GM12878 (cell line): ENCODE measurements around the gene FAM171A1. TPM values are rescaled to one million over a fixed set of nuclear protein-coding genes. Genes with fewer than 3 reads are reported as not detected.
"Not testable (repeated sequence)": the region's sequence is repeated elsewhere in the genome, so short reads cannot be mapped to it uniquely, and the experiment has no call there.

ENCODE experiments used
- ATAC-seq: fragments of 200-7000 bp; cut with Tn5 transposase; 3 replicates; pipeline ENCODE4 v1.9.1; 2020; ENCODE audit warnings: mild to moderate bottlenecking, moderate library complexity
- BruUV-seq: library from RNA; stranded (reverse); fragments of 400-500 nt; replicated peaks from 2 replicates; lab custom pipeline; 2021; lab: Mats Ljungman, UMichigan
- CTCF ChIA-PET: fragments of 300-600 bp; sonication (Branson Sonifier 250); formaldehyde crosslinking; extraction: SDS; loops from one replicate; lab custom pipeline; 2021; ENCODE audit warnings: inconsistent platforms; lab: Yijun Ruan, JAX
- POLR2A ChIA-PET: fragments of 350-600 bp; formaldehyde crosslinking; extraction: SDS; loops from one replicate; lab custom pipeline; 2021; ENCODE audit warnings: inconsistent platforms; lab: Charles Lee
- RAD21 ChIA-PET: fragments of 300-600 bp; sonication (Branson Sonifier 250); formaldehyde crosslinking; loops from one replicate; lab custom pipeline; 2023; ENCODE audit warnings: antibody characterized with exemption; ENCODE audit not compliant: unreplicated experiment; lab: Charles Lee
- SMC1A ChIA-PET: fragments of 300-600 bp; sonication (Branson Sonifier 250); formaldehyde crosslinking; loops from one replicate; lab custom pipeline; 2023; ENCODE audit not compliant: unreplicated experiment, uncharacterized antibody; lab: Charles Lee
- DNase-seq: peaks from one replicate; pipeline ENCODE4 v3.0.0-alpha.2; 2011; ENCODE audit warnings: low read depth, low spot score
- FAIRE-seq: peaks from 3 replicates; lab custom pipeline; 2011; peaks lifted over from hg19 to GRCh38; lab: Jason Lieb, UNC
- H2AFZ ChIP-seq: 2 replicates; pipeline ENCODE4 v1.6.0; 2011; ENCODE audit warnings: low read depth, low read length, control low read depth; ENCODE audit not compliant: control insufficient read depth
- H3K27ac ChIP-seq: 2 replicates; pipeline ENCODE4 v1.5.1; 2011; ENCODE audit warnings: control low read depth; ENCODE audit not compliant: control insufficient read depth, insufficient read depth
- H3K27me3 ChIP-seq, 2 experiments: replicated peaks in 1 of 2; 2 replicates each; pipeline versions ENCODE4 v1.6.0 to v1.6.1; 2011; ENCODE audit warnings: low read length in 1 of 2; ENCODE audit not compliant: control insufficient read depth in 2 of 2, insufficient read depth in 2 of 2
- H3K36me3 ChIP-seq, 2 experiments: 2 replicates each; pipeline ENCODE4 v1.5.1; 2011; ENCODE audit warnings: low read length in 1 of 2; ENCODE audit not compliant: control insufficient read depth in 2 of 2, insufficient read depth in 2 of 2
- H3K4me1 ChIP-seq: 2 replicates; pipeline ENCODE4 v1.6.1; 2011; ENCODE audit warnings: mild to moderate bottlenecking, low read length, moderate library complexity, mixed read lengths; ENCODE audit not compliant: control insufficient read depth, insufficient read depth
- H3K4me2 ChIP-seq: 2 replicates; pipeline ENCODE4 v1.6.0; 2011; ENCODE audit warnings: control low read depth; ENCODE audit not compliant: control insufficient read depth, insufficient read depth
- H3K4me3 ChIP-seq: fragments of 200-600 bp; sonication (generic); 2 replicates; pipeline ENCODE4 v1.5.1; 2016
- H3K79me2 ChIP-seq: 2 replicates; pipeline ENCODE4 v1.6.0; 2011; ENCODE audit warnings: low read length; ENCODE audit not compliant: control insufficient read depth, insufficient read depth
- H3K9ac ChIP-seq: 2 replicates; pipeline ENCODE4 v1.8.0; 2011; ENCODE audit warnings: low read length, control low read depth, mixed read lengths; ENCODE audit not compliant: control insufficient read depth, insufficient read depth
- H3K9me3 ChIP-seq: replicated peaks from 3 replicates; pipeline ENCODE4 v1.5.1; 2011; ENCODE audit warnings: mild to moderate bottlenecking, low read length; ENCODE audit not compliant: control insufficient read depth, insufficient read depth
- H4K20me1 ChIP-seq: 2 replicates; pipeline ENCODE4 v1.6.0; 2011; ENCODE audit not compliant: control insufficient read depth, insufficient read depth
- BCL11A ChIP-seq: IDR thresholded peaks from 2 replicates; pipeline ENCODE4 v1.6.1; 2011; ENCODE audit warnings: low read depth, low read length
- GABPA ChIP-seq: IDR thresholded peaks from 2 replicates; pipeline ENCODE4 v1.6.1; 2014; ENCODE audit warnings: antibody characterized with exemption, low read depth, mild to moderate bottlenecking, inconsistent platforms
- JUND ChIP-seq: IDR thresholded peaks from 2 replicates; pipeline ENCODE4 v1.6.1; 2012; ENCODE audit warnings: low read depth, mild to moderate bottlenecking, low read length, improper control_type of control experiment, moderate library complexity
- KDM1A ChIP-seq: fragments of 200-600 bp; sonication (generic); IDR thresholded peaks from 2 replicates; pipeline ENCODE4 v1.6.1; 2016; ENCODE audit warnings: borderline replicate concordance
- LARP7 ChIP-seq: fragments of 450-650 bp; IDR thresholded peaks from 2 replicates; pipeline ENCODE4 v1.6.1; 2017; ENCODE audit warnings: mild to moderate bottlenecking
- MTA2 ChIP-seq: fragments of 450-650 bp; IDR thresholded peaks from 2 replicates; pipeline ENCODE4 v1.6.1; 2016; ENCODE audit warnings: low read depth, mild to moderate bottlenecking, moderate library complexity
- PML ChIP-seq: IDR thresholded peaks from 2 replicates; pipeline ENCODE4 v1.6.1; 2012; ENCODE audit warnings: low read length, inconsistent platforms
- POU2F2 ChIP-seq: IDR thresholded peaks from 3 replicates; pipeline ENCODE4 v1.6.1; 2011; ENCODE audit warnings: low read depth, mild to moderate bottlenecking, low read length, borderline replicate concordance
- WGBS: methylation state at CpG from one replicate; pipeline ENCODE4 v1.1.6; 2016; ENCODE audit warnings: low lambda C conversion rate; ENCODE audit not compliant: insufficient replicate concordance, insufficient coverage; ENCODE audit errors: missing lambda C conversion rate; 5-methylcytosine and 5-hydroxymethylcytosine counted together
- in situ Hi-C: fragments of 300-500 bp; cut with MboI; formaldehyde crosslinking; loops from 9 replicates; pipeline ENCODE4 v1.14.3; 2018; ENCODE audit warnings: mixed read lengths
- intact Hi-C: fragments of 100-400 bp; cut with micrococcal nuclease; formaldehyde crosslinking; loops from one replicate; pipeline ENCODE4 v1.14.2; 2022; ENCODE audit not compliant: unreplicated experiment
- polyA plus RNA-seq, 11 experiments: library from polyadenylated mRNA; depleted of rRNA in 4 of 11; unstranded in 6 of 11; stranded (reverse) in 5 of 11; fragments of >200 nt; fragmentation: Nextera tagmentation in 4 of 11; fragmentation: Illumina TruSeq in 1 of 11; extraction: Ambion mirVana in 4 of 11; extraction: Trizol in 1 of 11; gene quantifications; 1 replicate in 1 of 11; 2 replicates in 10 of 11; pipeline versions ENCODE4 v1.2.1 to v1.2.3, GENCODE V29; 2011 to 2016; ENCODE audit warnings: inconsistent platforms in 2 of 11, missing spikeins in 2 of 11, low read depth in 1 of 11
- total RNA-seq, 4 experiments: library from RNA; depleted of rRNA in 3 of 4; stranded (reverse); fragments of >200 nt in 3 of 4; fragmentation: Illumina TruSeq in 1 of 4; extraction: Trizol in 1 of 4; gene quantifications; 2 replicates each; pipeline versions ENCODE4 v1.2.1 to v1.2.3, GENCODE V29; 2013 to 2021
- TF ChIP-seq, protein P1 (sequence below): fragments of 450-650 bp; IDR thresholded peaks from 2 replicates; pipeline ENCODE4 v1.6.1; 2017; ENCODE audit warnings: mild to moderate bottlenecking, low read depth, inconsistent platforms; ENCODE audit not compliant: poor library complexity, severe bottlenecking
- TF ChIP-seq, protein P2 (sequence below): IDR thresholded peaks from 2 replicates; pipeline ENCODE4 v1.6.1; 2012; ENCODE audit warnings: low read length, inconsistent platforms

Gene FAM171A1
- total and polyA plus RNA-seq, 10 of the 15 experiments (the other 5 are each of a cell fraction or from before 2014, with no cell fraction given) = 0.05 to 0.28 (median 0.10) TPM; not detected in 1

DNA sequence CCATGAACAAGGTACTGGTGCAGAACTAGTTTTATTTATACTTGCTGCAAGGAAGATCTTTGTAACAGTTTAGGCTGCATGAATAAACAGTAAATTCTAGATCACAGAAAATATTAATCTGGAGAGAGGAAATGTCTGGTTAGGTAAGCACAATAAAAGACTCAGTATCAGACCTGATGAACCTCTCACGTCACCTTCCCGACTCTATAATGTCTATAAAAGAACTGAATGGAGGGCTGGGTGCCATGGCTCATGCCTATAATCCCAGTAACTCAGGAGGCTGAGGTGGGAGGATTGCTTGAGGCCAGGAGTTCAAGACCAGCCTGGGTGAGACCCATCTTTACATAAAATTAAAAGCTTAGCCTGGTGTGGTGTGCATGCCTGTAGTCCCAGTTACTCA lies 65.9 kb downstream of the FAM171A1 start:
- intact Hi-C loops = no loop called here
- FAIRE-seq (no peak), DNase-seq (no peak), ATAC-seq (no peak)
- Histone ChIP-seq H3K9ac (no peak overlapping the region), H3K4me2 (no peak overlapping the region), H3K27me3 (peaks cover 0 to 2% of the 10 kb centered on the region in 2 experiments; a peak in 2 of 4 replicates), H3K4me3 (no peak overlapping the region), H3K4me1 (no peaks in the 10 kb centered on the region), H2AFZ (no peak overlapping the region), H3K79me2 (no peaks in the 10 kb centered on the region), H3K9me3 (no peaks in the 10 kb centered on the region), H3K36me3 (no peaks in the 10 kb centered on the region), H4K20me1 (no peaks in the 10 kb centered on the region), H3K27ac (no peak overlapping the region)
- in situ Hi-C loops = no loop called here
- ChIA-PET SMC1A (no interaction called here), POLR2A (no interaction called here), RAD21 (no interaction called here), CTCF (no interaction called here)
- TF ChIP-seq MTA2 = no peak
- TF ChIP-seq POU2F2 = no peak
- no peak for TF ChIP-seq JUND
- TF ChIP-seq, protein P1, sequence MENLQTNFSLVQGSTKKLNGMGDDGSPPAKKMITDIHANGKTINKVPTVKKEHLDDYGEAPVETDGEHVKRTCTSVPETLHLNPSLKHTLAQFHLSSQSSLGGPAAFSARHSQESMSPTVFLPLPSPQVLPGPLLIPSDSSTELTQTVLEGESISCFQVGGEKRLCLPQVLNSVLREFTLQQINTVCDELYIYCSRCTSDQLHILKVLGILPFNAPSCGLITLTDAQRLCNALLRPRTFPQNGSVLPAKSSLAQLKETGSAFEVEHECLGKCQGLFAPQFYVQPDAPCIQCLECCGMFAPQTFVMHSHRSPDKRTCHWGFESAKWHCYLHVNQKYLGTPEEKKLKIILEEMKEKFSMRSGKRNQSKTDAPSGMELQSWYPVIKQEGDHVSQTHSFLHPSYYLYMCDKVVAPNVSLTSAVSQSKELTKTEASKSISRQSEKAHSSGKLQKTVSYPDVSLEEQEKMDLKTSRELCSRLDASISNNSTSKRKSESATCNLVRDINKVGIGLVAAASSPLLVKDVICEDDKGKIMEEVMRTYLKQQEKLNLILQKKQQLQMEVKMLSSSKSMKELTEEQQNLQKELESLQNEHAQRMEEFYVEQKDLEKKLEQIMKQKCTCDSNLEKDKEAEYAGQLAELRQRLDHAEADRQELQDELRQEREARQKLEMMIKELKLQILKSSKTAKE = no peak
- no peak for TF ChIP-seq LARP7
- TF ChIP-seq PML = no peak
- no peak for TF ChIP-seq BCL11A
- no peak for TF ChIP-seq KDM1A
- TF ChIP-seq GABPA = no peak
- TF ChIP-seq, protein P2, sequence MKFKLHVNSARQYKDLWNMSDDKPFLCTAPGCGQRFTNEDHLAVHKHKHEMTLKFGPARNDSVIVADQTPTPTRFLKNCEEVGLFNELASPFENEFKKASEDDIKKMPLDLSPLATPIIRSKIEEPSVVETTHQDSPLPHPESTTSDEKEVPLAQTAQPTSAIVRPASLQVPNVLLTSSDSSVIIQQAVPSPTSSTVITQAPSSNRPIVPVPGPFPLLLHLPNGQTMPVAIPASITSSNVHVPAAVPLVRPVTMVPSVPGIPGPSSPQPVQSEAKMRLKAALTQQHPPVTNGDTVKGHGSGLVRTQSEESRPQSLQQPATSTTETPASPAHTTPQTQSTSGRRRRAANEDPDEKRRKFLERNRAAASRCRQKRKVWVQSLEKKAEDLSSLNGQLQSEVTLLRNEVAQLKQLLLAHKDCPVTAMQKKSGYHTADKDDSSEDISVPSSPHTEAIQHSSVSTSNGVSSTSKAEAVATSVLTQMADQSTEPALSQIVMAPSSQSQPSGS = no peak
- BruUV-seq = no TSS peak
- 14% methylated on average over 2 of the region's 2 CpGs for WGBS

DNA sequence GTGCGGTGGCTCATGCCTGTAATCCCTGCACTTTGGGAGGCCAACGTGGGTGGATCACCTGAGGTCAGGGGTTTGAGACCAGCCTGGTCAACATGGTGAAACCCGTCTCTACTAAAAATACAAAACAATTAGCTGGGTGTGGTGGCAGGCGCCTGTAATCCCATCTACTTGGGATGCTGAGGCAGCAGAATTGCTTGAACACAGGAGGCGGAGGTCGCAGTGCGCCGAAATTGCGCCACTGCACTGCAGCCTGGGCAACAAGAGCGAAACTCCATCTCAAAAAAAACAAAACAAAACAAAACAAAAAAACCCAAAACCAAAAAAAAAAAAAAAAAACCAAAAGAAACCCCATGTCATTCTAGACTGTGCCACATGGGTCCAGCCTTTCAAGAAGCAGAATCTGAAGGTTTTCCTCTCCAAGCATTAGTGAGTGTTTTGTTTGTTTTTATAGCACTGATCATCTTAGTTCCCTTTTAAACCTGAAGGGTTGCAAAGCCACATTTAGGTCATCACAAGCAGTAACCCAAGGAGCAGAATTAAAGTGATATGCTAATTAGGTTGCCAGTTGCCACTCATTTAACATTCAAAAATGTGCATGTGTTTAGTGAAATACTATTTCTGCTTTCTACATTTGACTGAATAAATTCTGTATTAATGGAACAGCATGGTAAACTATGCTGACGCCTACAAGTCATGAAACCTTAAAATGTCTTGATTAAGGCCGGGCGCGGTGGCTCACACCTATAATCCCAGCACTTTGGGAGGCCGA lies 68.7 kb downstream of the FAM171A1 start:
- DNase-seq, BruUV-seq, H3K9ac ChIP-seq, H3K27ac ChIP-seq, FAIRE-seq, SMC1A ChIA-PET, H4K20me1 ChIP-seq, ATAC-seq, intact Hi-C loops, H3K4me2 ChIP-seq, CTCF ChIA-PET, H2AFZ ChIP-seq, H3K36me3 ChIP-seq, POLR2A ChIA-PET, H3K27me3 ChIP-seq, H3K79me2 ChIP-seq, in situ Hi-C loops, H3K4me1 ChIP-seq, H3K4me3 ChIP-seq, H3K9me3 ChIP-seq: not testable (repeated sequence)
- RAD21 ChIA-PET = interaction anchor here (0.7 kb wide), 1 partner anchor 23 kb away, joined by 4 read pairs; no protein-coding TSS in a partner anchor
- WGBS = 54% methylated on average over 11 of the region's 15 CpGs
